Tibial artery (tissue), 4 donors: Measurements from ENCODE around the gene NXPH3.
"Not testable (repeated sequence)": the region's sequence is repeated elsewhere in the genome, so short reads cannot be mapped to it uniquely, and the experiment has no call there.

Experiments used
- DNase-seq, 2 donors: peaks; one replicate each; pipeline ENCODE4 v3.0.0-alpha.2; 2019
- H3K27ac ChIP-seq, 2 donors: fragments of 200-600 bp; sonication (generic) in 1 of 2; 1 replicate in 1 of 2; 2 replicates in 1 of 2; pipeline ENCODE4 v1.5.1; 2018 to 2019; ENCODE audit warnings: mild to moderate bottlenecking in 1 of 2
- H3K27me3 ChIP-seq, 2 donors: fragments of 200-600 bp; sonication (generic) in 1 of 2; one replicate each; pipeline versions ENCODE4 v1.5.1 to v1.6.0; 2016 to 2019
- H3K36me3 ChIP-seq, 3 donors: fragments of 200-600 bp; sonication (generic) in 2 of 3; one replicate each; pipeline ENCODE4 v1.5.1; 2016 to 2019; ENCODE audit warnings: mild to moderate bottlenecking in 2 of 3
- H3K4me1 ChIP-seq, 4 donors: fragments of 200-600 bp; sonication (generic) in 2 of 4; 1 replicate in 3 of 4; 2 replicates in 1 of 4; pipeline ENCODE4 v1.5.1; 2016 to 2019
- H3K4me3 ChIP-seq, 2 donors: fragments of 200-600 bp; sonication (generic) in 1 of 2; 1 replicate in 1 of 2; 2 replicates in 1 of 2; pipeline ENCODE4 v1.5.1; 2018 to 2019; ENCODE audit warnings: mild to moderate bottlenecking in 2 of 2
- H3K9me3 ChIP-seq, 3 donors: fragments of 200-600 bp; sonication (generic) in 1 of 3; one replicate each; pipeline ENCODE4 v1.5.1; 2016 to 2019
- intact Hi-C: fragments of 100-400 bp; cut with DNase I; formaldehyde crosslinking; loops from one replicate; pipeline ENCODE4 v1.15.0; 2023; ENCODE audit warnings: low total_unique reads
- TF ChIP-seq, protein P1 (sequence below), 2 experiments: fragments of 200-600 bp in 1 of 2; fragments of 450-650 bp in 1 of 2; IDR thresholded peaks; one replicate each; pipeline ENCODE4 v1.5.1; 2017 to 2019; ENCODE audit warnings: antibody characterized with exemption in 2 of 2, mild to moderate bottlenecking in 1 of 2, moderate library complexity in 1 of 2

NXPH3 gene

DNA sequence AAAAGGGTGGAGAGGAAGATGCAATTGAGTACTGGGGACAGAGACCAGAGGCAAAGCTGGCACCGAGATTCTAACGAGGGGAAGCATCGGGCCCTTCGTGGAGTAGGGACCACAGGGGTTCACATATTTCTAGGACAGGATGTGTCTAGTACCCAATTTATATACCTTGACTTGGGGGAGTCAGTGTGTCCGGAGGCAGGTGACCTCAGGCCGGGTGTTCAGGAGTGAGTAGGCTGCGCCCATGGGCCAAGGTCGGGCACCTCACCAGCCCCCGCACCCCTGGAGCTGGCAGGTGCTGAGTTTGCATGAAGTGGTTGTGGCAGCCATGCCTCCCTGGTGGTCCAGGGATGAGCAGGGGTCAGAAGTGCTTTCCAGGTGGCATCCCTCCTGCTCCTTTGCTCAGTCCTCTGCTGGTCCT, 8.6 kb upstream of the NXPH3 start:
- TF ChIP-seq, protein P1, sequence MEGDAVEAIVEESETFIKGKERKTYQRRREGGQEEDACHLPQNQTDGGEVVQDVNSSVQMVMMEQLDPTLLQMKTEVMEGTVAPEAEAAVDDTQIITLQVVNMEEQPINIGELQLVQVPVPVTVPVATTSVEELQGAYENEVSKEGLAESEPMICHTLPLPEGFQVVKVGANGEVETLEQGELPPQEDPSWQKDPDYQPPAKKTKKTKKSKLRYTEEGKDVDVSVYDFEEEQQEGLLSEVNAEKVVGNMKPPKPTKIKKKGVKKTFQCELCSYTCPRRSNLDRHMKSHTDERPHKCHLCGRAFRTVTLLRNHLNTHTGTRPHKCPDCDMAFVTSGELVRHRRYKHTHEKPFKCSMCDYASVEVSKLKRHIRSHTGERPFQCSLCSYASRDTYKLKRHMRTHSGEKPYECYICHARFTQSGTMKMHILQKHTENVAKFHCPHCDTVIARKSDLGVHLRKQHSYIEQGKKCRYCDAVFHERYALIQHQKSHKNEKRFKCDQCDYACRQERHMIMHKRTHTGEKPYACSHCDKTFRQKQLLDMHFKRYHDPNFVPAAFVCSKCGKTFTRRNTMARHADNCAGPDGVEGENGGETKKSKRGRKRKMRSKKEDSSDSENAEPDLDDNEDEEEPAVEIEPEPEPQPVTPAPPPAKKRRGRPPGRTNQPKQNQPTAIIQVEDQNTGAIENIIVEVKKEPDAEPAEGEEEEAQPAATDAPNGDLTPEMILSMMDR (IDR thresholded peaks at IDR 0.05): no peak
- no peaks in the 10 kb centered on the region for H3K9me3 ChIP-seq
- intact Hi-C loops: loop anchor here (5.0 to 10.0 kb wide), 2 partner anchors 285 to 428 kb away; partner anchors contain the start of gene DLX3
- peak in 1 of 2 donors; percentile 56 for DNase-seq
- no peak overlapping the region for H3K4me3 ChIP-seq
- peak overlapping the region; percentile 83 to 90 for H3K27ac ChIP-seq
- H3K27me3 ChIP-seq: no peaks in the 10 kb centered on the region
- H3K36me3 ChIP-seq: no peaks in the 10 kb centered on the region
- H3K4me1 ChIP-seq: peaks cover 0 to 47% (median 27%) of the 10 kb centered on the region in 4 donors

DNA sequence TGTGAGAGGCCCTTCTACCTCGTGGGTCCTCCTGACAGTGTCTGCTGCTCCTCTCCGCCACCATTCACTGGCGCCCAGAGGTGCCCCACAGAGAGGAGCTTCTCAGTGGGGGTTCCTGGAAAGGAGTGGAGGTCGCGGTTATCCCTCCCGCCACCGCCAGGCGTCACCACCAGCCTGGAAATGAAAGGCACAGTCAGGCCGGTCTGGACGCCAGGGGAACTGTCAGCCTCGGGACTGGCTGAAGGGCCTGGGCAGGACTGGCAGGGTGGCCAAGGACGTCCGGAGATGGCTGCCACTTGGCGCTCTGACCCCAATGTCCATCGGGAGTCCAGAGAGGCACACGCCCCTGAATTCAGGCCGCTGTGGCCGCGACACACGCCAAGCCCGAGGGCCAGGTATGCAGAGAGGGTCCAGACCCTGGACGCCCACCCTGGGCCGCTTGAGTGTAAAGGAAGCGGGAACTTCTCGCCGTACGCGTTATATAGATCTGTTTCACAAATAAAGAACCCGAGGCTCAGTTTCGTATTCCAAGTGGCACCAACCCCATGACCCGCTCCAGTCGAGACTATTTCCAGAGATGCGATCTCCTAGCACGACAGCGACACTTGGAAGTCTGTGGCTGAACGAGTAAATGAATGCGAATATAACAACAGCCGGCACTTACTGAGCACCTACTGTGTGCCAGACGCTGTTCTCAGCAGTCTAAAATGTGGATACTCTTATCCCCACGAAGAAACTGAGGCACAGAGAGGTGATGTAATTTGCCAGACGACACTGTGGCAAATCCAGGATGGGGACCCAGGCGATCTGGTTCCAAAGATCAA, 7.6 kb upstream of the NXPH3 start:
- Histone ChIP-seq H3K36me3 (no peaks in the 10 kb centered on the region), H3K4me1 (peaks cover 0 to 49% (median 27%) of the 10 kb centered on the region in 4 donors), H3K4me3 (peak overlapping the region; percentile 49 to 51), H3K27ac (peak overlapping the region; percentile 83 to 90), H3K27me3 (no peaks in the 10 kb centered on the region), H3K9me3 (no peaks in the 10 kb centered on the region)
- DNase-seq: peak; percentile 92 to 96
- intact Hi-C loops: loop anchor here (5.0 to 10.0 kb wide), 2 partner anchors 284 to 427 kb away; partner anchors contain the start of gene DLX3
- TF ChIP-seq, protein P1 (IDR thresholded peaks at IDR 0.05): peak; percentile 93 to 100

DNA sequence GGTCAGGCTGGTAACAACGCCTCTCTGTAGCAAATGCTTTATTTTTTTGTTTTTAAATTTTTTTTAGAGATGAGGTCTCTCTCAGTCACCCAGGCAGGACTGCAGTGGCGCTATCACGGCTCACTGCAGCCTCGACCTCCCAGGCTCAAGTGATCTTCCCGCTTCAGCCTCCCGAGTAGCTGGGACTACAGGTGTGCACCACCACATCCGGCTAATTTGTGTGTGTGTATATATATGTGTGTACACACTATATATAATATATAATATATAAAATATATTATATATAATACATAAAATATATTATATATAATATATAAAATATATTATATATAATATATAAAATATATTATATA, 7.0 kb upstream of the NXPH3 start:
- not testable (repeated sequence) for DNase-seq, H3K27me3 ChIP-seq, H3K9me3 ChIP-seq, H3K36me3 ChIP-seq
- intact Hi-C loops: loop anchor here (5.0 to 10.0 kb wide), 2 partner anchors 284 to 426 kb away; partner anchors contain the start of gene DLX3
- peak overlapping the region; percentile 83 to 90 for H3K27ac ChIP-seq
- H3K4me3 ChIP-seq: peak overlapping the region; percentile 49 to 51
- H3K4me1 ChIP-seq: peaks cover 0 to 55% (median 32%) of the 10 kb centered on the region in 4 donors

DNA sequence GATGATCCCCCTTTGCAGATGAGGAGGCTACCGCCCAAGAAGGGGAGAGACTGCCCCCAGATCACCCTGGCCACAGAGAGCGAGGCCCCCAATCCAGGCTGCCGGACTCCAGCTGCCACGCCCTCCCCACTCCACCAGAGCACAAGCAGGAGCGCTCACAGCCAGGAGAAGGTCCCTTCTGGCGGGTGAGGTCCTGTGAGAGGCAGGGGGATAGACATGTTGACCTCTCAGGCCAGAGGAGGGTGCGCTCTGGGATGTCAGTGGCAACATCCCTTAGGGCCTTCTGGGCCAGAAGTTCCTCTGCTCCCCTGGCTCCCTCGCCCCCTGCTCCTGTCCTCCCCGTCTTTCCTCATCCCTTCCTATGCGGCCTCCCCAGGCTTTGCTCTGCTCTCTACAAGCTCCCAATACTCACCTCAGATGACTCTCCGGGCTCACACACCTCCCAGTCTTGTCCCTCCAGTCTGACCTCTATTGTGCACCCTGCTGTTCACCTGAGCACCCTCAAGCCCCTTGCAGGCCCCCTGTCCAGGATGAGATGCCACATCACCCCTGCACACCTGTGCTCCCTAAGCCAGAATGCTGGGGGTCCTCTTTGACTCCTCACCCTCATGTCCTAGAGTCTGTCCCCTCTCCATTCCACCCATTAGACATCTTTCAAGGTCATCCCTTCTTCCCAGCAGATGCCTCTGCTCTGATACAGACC, 5.0 kb upstream of the NXPH3 start:
- Histone ChIP-seq H3K4me3 (no peak overlapping the region), H3K4me1 (peaks cover 0 to 68% (median 47%) of the 10 kb centered on the region in 4 donors), H3K9me3 (no peaks in the 10 kb centered on the region), H3K36me3 (no peaks in the 10 kb centered on the region), H3K27ac (peak overlapping the region; percentile 93 to 97), H3K27me3 (no peaks in the 10 kb centered on the region)
- intact Hi-C loops: loop anchor here (2.0 to 5.0 kb wide), 2 partner anchors 124 to 207 kb away; no protein-coding TSS in a partner anchor
- no peak for DNase-seq
- TF ChIP-seq, protein P1 (IDR thresholded peaks at IDR 0.05): no peak

DNA sequence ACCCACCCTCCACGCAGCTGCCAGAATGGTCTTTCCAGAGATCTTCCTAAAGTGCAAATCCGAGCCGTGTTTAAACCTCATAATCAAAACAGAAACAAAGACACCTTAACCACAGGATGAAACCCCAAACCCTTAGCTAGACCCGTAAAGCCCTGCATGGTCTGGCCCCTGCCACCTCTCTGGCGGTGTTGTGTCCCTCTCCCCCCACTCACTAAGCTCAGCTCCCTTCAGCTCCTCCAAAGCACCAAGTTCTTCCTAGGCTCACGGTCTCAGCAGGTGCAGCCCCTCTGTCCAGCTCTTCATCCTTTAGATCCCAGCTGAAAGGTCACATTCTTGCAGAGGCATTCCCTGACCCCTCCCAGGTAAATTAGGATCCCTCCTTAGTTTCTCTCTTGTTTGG, 4.4 kb upstream of the NXPH3 start:
- peak overlapping the region; percentile 93 to 97 for H3K27ac ChIP-seq
- H3K9me3 ChIP-seq: no peaks in the 10 kb centered on the region
- TF ChIP-seq, protein P1 (IDR thresholded peaks at IDR 0.05): no peak
- peaks cover 0 to 62% (median 46%) of the 10 kb centered on the region in 4 donors for H3K4me1 ChIP-seq
- intact Hi-C loops: loop anchor here (2.0 to 5.0 kb wide), 2 partner anchors 124 to 206 kb away; no protein-coding TSS in a partner anchor
- H3K36me3 ChIP-seq: no peaks in the 10 kb centered on the region
- no peak overlapping the region for H3K4me3 ChIP-seq
- DNase-seq: no peak
- H3K27me3 ChIP-seq: no peaks in the 10 kb centered on the region
